Right renal pelvis (tissue), 4 donors: ENCODE data around the gene IRX4. TPM values are rescaled to one million over a fixed set of nuclear protein-coding genes. Genes with fewer than 3 reads are reported as not detected.
"Not testable (repeated sequence)": the region's sequence is repeated elsewhere in the genome, so short reads cannot be mapped to it uniquely, and the experiment has no call there.

ENCODE experiments used
- DNase-seq, 4 donors: peaks; one replicate each; pipeline ENCODE4 v3.0.0-alpha.2; 2013; ENCODE audit warnings: low read depth in 4 of 4, low spot score in 3 of 4, missing footprints in 1 of 4
- polyA plus RNA-seq, 4 donors: library from polyadenylated mRNA; unstranded; fragments of 120-200 nt; gene quantifications; one replicate each; pipeline ENCODE4 v1.2.1, GENCODE V29; 2013; ENCODE audit not compliant: insufficient read length in 4 of 4

IRX4 gene
- polyA plus RNA-seq, 4 donors = 0.42 to 0.75 (median 0.59) TPM

DNA sequence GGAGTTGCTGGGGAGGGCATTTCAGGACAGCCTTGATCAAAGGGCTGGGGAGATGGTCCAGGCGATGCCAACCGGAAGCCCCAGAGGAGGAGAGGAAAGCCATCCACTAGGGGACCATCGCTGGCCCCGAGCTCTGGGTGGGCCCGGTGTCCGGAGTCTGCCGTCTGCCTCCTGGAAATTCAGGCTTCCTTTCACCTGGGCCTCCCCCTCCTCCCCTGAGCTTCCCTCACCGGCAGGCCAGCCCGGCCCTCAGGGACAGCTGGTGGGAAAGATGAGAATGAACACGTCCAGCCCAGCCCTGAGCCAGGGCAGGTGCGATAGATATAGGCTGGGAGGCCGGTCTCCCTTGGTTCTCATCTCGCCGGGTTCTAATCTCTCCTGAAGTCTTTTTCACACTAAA is 17.2 kb downstream of the IRX4 start:
- no peak for DNase-seq

DNA sequence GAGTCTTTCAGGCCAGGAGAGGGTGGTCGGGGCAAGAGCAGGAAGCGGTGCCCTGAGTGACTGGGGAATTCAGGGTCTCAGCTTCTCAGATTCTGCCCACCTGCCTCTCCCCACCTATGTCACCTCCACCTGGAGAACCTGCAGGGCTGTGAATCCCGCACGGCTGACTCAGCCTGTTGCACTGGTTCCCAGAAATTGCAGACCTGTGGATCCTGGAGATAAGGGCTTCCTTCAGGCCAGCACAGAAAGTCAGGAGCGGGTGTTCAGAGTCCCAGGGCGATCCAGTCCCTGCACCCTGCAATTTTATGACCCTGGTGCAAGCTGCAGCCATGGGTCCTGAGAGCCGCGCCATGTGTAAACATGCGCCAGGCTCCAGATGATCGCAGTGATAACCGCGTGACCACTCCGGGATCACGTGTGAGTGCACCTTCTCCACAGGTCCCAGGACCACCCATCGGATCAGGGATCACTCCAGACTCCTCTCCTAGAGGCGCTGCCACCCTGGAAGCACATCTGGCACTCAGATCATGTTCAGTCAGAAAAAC is 17.8 kb downstream of the IRX4 start:
- no peak for DNase-seq

DNA sequence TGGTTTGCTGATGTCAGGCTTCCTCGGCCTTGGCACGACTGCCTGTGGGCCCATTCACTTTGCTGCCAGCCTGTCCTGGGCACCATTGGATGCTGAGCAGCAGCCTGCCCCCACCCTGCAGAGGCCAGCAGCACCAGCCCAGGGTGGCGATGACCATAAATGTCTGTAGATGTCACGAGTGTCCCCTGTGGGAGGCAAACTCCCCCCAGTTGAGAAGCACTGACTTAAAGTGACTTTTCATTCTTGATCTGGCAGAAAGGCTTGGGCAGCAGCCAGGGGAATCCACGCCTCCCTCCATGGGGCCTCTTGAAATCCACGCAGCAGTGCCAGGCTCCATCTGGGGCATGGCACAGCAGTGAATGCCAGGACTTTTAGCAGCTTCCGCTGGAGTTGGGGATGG is 21.8 kb downstream of the IRX4 start:
- DNase-seq = no peak

DNA sequence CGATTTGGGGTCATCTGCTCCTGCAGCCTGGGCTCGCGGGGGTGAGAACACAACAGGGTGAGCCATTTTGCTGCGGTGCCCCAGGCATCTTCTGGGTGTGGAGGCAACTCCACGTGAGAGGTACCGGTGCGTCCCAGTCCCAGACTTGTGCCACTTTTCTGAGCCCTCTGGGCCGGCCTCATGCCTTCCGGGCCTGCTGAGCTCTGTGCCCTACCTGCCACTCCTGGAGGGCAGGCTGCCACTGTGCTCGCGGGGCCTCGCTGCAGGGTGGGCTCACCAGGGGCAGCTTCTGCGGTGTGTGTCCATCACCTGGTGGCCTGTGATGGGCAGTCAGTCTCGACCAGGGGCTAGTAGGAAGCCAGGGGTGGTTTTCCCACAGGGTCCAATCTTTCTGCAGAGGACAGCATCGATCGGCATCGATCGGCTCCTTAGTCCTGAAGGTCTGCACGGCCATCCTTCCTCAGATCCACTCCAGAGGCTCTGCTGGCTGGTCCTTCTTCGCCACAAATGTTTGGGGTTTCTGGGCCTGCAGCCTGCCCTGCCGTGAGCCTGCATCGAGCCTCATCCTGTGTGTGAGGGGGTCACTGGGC is 22.6 kb downstream of the IRX4 start:
- no peak for DNase-seq

DNA sequence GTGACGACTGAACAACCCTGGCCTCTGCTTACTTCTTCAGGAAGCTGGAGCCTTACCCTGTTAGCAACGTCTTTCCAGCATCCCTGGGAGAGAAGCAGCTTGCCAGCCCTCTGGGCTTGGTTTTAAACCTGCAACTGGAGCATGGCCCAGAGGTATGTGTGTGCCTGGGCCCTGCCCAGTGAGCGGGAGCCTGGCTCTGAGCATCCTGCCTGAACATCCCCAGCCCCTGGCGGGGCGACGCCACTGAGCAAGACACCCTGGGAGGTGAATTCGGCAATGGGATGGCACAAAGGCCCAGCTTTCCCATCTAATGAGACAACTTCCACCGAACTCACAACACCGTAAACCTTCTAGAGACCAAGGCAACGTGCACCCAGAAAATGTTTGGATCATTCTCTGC is 23.6 kb downstream of the IRX4 start:
- DNase-seq = no peak

DNA sequence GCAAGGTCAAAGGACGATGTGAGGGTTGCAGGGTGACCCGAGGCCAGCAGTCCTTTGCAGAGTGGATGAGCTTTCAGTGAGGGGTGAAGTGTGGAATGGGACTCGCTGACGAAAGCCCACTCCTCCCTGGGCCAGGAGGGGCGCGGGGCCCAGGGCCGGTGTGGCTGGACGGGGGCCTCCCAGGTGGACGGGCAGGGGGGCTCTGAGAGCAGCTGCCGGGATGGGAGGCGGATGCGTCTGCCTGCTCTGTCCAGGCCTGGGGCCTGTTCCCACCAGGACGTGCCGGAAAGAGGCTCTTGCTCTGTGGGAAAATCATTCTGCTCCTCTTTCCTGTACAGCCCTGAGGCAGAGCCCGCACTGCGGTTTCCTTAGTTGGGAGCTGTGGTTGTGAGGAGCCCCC is 24.3 kb downstream of the IRX4 start:
- DNase-seq = no peak

DNA sequence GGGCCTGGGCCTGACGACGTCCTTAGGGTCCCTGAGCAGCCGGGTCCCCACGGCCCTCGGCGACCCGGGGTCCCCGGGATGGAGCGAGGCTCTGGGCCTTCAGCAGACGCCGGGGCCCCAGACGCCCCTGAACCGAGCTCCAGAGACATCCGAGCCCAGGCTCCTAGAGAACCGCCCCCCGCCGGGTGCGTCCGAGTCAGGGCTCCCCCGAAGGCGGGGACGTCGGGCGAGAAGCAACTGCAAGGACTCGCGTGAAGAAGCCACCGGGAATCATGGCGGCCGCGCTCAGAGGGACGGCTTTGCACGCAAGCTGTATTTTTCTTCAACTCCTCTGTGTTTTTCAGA is 25.5 kb downstream of the IRX4 start:
- no peak for DNase-seq

DNA sequence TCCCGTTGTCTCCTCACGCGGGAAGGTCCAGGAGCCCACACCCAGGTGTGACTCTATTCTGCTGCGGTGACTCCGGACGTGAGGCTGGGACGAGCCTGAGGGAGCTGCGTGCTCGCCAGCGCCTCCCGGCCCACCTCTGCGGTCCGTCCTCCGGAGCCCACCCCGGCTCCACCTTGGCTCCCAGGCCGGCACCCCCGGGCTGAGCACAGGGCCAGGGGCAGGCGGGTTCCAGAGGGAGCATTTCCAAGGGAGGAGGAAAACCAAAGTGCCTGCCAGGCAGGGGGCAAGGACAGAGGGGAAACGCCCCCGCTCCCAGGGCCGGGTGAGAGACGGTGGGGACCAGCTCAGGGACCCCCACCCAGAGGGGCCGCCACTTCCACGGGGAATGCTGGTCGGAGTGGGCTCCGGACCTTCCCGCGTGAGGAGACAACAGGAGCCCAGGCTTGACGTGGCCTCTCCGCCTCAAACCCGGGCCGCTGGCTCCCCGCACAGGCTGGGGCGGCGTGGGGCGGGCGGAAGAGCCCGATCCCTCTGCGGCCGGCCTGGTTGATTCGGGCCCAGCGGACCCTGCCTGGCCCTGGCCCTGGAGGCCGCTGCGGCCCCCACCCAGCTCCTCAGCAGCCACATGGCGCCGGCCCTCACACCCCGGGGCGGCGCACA is 26.0 kb downstream of the IRX4 start:
- no peak for DNase-seq

DNA sequence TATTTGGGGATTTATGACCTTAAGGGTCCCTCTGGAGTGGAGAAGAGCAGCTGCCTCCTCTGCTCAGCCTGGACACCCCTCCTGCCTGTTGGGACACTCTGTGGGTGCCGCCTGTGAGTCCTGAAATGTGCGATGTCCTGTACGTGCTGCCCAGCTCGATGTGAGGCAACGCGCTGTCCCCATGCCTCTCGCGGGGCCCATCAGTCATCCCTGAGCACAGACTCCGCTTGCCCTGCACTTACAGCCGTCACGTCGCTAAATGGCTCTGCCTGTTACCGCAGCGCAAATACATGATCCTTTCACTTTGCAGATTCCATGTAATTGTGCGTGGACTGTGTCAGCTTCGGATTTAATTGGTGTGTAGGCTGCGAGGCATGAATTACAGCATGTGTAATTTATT is 27.1 kb downstream of the IRX4 start:
- no peak for DNase-seq

DNA sequence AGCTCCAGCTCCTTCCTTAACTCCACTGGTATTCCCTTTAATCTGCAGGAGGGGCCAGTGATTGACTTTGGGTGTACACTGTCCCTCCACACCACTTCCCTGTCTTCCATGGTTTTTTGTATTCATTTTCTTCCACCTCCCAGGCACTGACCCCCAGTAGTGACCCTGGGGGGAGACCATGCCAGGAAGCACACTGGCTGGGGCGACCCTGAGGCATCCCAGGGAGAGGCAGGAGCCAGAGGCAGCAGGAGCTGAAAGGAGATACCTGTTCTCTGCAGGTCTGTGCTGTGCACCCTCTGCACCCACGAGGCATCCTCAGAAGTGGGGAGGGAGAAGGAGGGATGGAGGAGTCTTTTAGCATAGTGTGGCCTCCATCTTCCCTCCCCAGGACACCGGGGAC is 27.6 kb downstream of the IRX4 start:
- no peak for DNase-seq

DNA sequence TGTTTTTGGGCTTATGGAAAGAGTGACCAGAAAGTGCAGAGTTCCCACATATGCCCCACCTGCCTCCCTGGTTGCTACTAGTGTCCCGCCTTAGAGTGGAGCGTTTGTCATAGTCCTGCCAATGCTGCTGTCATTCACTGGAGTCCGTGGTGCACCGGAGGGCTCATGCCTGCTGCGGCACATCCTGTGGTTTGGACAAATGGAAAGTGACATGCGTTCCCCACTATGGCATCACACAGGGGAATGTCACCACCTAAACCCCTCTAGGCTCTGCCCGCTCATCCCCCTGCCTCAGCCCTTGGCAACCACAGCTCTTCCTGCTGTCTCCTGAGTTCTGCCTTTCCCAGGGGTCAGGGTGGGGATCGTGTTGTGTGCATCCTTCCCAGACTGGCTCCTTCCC is 29.2 kb downstream of the IRX4 start:
- DNase-seq = no peak

DNA sequence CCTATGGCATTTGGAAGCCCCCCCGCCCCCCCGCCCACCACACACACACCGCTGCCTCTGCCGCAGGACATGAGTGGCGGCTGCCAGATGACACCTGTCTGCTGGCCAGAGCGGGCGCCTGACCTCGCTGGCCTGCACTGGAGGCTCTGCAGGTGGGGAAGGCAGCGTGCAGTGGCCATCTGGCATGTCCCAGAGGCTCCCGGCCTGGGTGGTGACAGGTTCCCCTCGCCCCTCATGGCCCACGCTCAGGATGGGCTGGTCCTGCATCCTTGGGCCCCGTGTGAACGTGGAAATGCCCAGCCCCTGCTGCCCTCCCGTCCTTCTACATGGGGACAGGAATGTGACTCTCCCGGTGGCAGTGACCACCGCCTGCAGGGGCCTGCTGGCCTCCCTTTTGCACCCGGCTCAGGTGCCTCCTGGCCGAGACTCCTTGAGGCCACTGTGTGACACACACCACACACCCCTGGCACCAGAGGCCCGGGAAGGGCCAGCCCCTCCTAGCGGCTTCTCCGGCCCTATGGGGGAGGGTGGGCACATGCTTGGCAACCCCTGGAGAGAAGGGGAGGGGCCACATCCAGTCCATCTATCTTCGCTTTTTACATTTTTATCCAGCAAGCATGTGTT is 30.3 kb downstream of the IRX4 start:
- no peak for DNase-seq

DNA sequence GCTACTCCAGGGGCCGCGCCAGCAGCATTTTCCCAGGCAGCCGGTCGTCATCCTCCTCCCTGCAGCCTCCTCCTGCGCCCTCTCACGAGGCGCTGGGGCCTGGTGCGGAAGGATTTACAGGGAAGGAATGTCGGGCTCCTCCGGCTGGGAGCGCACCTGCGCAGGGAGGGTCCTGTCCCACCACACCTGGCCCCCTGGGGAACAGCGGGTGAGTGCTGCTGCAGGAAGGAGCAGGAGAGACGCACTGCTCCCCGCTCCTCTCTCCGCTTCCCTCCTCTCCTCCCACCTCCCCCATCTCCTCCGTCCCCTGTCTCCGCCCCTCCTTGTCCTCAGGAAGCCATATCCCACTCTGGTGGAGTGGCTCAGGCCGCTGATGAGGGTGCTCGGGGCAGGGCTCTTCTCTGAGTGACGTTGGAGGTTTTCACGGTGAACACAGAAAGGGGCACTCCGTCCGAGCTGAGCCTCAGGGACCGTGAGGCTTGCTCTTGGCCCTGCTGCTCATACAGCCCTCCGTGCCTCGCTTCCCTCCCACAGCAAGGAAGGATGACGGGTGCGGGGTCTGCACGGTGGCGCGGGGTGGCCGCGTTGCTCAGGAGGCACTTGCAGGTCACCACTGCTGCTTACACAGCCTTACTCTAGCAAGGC is 31.3 kb downstream of the IRX4 start:
- DNase-seq = no peak

DNA sequence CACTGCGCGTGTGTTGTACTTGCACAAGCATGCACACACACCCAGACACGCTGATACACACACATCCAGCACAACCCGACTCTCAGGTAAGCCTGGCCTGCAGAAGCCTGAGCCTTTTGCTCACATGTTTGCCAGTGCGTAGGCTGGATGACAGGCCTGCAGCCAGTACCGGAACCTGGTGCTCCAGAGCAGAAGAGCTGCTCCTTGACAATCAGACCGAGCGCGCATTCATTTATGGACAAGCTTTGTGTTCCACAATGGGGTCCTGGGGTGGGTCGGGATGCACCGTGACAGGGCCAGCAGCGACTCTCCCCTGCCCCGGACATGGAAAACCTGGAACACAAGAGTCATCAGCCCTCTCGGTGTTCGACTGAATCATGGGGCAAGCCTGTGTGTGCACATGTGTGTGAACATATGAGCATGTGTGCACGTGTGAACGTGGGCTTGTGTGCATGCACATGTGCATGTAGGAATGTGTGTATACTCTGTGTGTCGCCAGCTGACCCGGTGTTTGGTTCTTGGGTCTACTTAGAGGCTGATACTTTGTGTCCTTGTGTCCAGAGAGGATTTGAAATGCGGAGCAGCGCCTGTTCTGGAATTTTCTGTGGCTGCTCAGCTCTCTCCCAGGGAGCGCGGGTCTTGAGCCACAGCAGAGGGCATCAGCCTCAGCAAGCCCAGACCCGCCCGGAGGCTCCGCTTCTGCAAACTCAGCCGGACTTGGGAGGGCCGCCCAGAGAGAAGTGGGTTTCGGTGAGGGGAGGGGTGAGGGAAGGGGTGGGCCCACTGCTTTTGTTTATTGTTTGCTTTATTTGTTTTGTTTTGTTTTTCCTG is 32.2 kb downstream of the IRX4 start:
- DNase-seq = no peak

DNA sequence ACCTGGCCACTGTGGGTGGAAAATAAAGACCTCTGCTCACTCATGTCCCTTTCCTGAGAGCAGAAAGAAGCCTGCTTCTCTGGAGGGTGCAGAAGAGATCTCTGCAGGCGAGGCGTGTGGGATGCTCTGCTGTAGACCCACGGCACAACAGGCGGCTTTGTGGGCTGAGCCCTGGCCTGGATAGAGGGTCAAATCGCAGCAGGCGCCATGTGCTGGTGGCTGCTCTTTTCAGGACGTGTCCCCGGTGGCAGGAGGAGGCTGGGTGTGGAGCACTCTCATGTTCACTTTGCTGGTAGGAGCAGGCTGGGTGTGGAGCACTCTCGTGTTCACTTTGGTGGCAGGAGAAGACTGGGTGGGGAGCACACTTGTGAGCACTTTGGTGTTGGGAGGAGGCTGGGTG is 35.1 kb downstream of the IRX4 start:
- DNase-seq = no peak

DNA sequence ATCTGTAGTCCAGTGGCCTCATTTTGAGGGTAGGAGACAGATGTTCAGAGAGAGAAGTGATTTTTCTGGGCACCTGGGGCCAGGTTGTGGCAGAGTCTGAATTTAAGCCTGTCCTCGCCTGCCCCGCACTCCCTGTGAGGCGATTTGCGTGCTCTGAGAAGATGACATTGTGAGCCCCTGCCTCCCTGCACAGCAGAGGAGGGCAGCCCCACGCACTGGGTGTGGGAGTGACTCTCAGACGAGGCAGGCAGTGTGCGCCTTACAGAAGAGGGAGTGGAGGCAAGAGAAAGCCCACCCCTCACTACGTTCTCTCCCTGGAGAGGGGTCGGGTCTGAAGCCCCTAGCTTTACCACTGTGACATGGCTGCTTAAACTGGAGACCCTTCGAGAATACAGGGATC is 35.7 kb downstream of the IRX4 start:
- no peak for DNase-seq

DNA sequence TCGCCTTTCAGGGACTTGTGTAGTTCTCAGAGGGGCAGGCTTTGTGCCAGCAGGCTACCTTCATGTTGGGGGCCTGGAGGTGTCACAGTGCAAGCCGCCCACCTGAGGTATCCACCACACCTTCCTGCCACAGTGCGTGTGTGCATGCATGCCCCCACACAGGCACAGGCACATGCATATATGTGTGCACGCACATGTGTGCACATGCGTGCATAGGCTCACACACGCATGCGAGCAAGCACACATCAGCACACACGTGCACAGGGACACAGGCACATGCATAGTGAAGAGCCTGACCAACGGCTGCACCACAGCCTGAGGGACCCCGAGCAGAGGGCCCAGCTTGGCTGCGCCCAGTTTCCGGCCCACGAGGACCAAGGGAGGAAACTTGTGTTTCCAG is 36.1 kb downstream of the IRX4 start:
- DNase-seq = no peak

DNA sequence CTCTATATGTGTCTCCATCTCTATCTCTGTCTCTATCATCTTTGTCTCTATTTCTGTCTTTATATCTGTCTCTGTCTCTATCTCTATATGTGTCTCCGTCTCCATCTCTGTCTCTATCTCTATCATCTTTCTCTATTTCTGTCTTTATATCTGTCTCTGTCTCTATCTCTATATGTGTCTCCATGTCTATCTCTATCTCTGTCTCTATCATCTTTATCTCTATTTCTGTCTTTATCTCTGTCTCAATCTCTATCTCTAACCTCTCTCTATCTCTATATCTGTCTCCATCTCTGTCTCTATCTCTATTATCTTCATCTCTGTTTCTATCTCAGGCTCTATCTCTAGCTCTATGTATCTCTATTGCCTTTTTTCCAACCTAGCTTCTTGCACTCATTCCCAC is 37.0 kb downstream of the IRX4 start:
- DNase-seq = no peak

DNA sequence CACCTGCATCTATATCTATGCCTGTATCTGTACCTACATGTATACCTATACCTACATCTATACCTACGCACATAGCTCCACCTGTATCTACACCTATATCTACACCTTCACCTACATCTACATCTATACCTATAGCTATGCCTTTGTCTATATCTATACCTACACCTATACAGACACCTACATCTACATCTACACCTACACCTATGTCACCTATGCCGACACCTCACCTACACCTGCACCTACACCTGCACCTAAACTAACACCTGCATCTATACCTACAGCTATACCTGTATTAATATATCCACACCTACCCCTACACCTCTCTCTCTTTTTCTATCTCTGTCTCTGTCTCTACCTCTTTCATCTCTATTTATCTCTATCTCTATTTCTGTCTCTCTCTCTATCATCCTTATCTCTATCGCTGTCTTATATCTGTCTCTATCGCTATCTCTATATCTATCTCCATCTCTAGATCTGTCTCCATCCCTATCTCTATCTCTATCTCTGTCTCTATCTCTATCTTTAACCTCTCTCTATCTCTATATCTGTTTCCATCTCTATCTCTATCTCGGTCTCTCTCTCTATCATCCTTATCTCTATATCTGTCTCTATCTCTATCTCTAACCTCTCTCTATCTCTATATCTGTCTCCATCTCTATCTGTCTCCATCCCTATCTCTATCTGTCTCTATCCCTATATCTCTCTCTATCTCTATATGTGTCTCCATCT is 37.9 kb downstream of the IRX4 start:
- DNase-seq = no peak

DNA sequence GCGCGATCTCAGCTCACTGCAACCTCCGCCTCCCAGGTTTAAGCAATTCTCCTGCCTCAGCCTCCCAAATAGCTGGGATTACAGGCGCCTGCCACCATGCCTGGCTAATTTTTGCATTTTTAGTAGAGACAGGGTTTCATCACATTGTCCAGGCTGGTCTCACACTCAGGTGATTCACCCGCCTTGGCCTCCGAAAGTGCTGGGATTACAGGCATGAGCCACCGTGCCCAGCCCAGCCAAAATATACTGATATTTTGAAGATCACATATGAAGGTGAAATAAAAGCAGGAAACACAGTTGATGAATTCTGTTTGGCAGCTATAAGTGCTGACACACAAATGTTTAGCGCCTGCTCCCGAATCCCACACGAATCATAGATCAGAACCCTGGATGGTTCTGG is 39.0 kb downstream of the IRX4 start:
- not testable (repeated sequence) for DNase-seq
